OCI-LY1 (cell line): ENCODE results near the gene STARD3NL.

Experiments used
- H2AFZ ChIP-seq: fragments of 200-600 bp; sonication (generic), shearing (Covaris generic); 2 replicates; pipeline ENCODE4 v1.6.0; 2014; ENCODE audit warnings: antibody characterized with exemption, mild to moderate bottlenecking, low read length
- H3F3A ChIP-seq: fragments of 200-600 bp; sonication (generic), shearing (Covaris generic); 2 replicates; pipeline ENCODE4 v1.6.0; 2014; ENCODE audit warnings: mild to moderate bottlenecking, antibody characterized with exemption, low read length, moderate library complexity; ENCODE audit not compliant: insufficient read depth
- H3K27ac ChIP-seq: fragments of 200-600 bp; sonication (generic); 2 replicates; pipeline ENCODE4 v1.5.1; 2014; ENCODE audit warnings: low read length, mixed run types, mild to moderate bottlenecking, low read depth; ENCODE audit not compliant: poor library complexity, severe bottlenecking
- H3K27me3 ChIP-seq: fragments of 200-600 bp; sonication (generic); 2 replicates; pipeline ENCODE4 v1.6.0; 2014; ENCODE audit warnings: antibody characterized with exemption, mild to moderate bottlenecking, low read length, moderate library complexity; ENCODE audit not compliant: insufficient read depth
- H3K36me3 ChIP-seq: fragments of 200-600 bp; sonication (generic); 2 replicates; pipeline ENCODE4 v1.6.1; 2014; ENCODE audit warnings: mild to moderate bottlenecking, antibody characterized with exemption, low read length, moderate library complexity, mixed read lengths; ENCODE audit not compliant: insufficient read depth
- H3K4me1 ChIP-seq: fragments of 200-600 bp; sonication (generic); 2 replicates; pipeline ENCODE4 v1.5.1; 2014; ENCODE audit warnings: mild to moderate bottlenecking, low read length, moderate library complexity; ENCODE audit not compliant: insufficient read depth, severe bottlenecking
- H3K4me2 ChIP-seq: fragments of 200-600 bp; sonication (generic), shearing (Covaris generic); 2 replicates; pipeline ENCODE4 v1.6.1; 2014; ENCODE audit warnings: low read length
- H3K4me3 ChIP-seq: fragments of 200-600 bp; sonication (generic); 2 replicates; pipeline ENCODE4 v1.5.1; 2014; ENCODE audit warnings: low read length, low read depth, mild to moderate bottlenecking, mixed read lengths; ENCODE audit not compliant: poor library complexity, severe bottlenecking
- H3K79me2 ChIP-seq: fragments of 200-600 bp; shearing (Covaris generic); 2 replicates; pipeline ENCODE4 v1.6.1; 2016; ENCODE audit warnings: mixed run types, low read length, mixed read lengths; ENCODE audit not compliant: insufficient read depth
- H3K9ac ChIP-seq: fragments of 200-600 bp; sonication (generic), shearing (Covaris generic); 2 replicates; pipeline ENCODE4 v1.6.1; 2014; ENCODE audit warnings: mild to moderate bottlenecking, low read length, mixed read lengths
- H3K9me2 ChIP-seq: fragments of 200-600 bp; sonication (generic), shearing (Covaris generic); 2 replicates; pipeline ENCODE4 v1.6.1; 2014; ENCODE audit warnings: low read depth, mild to moderate bottlenecking, low read length, mixed read lengths
- H3K9me3 ChIP-seq: fragments of 200-600 bp; shearing (Covaris generic); 2 replicates; pipeline ENCODE4 v1.6.1; 2014; ENCODE audit warnings: low read length, mixed read lengths
- H4K20me1 ChIP-seq: fragments of 200-600 bp; sonication (generic), shearing (Covaris generic); 2 replicates; pipeline ENCODE4 v1.6.0; 2016; ENCODE audit warnings: mild to moderate bottlenecking, low read length; ENCODE audit not compliant: insufficient read depth
- EZH2 ChIP-seq: fragments of 200-600 bp; sonication (generic), shearing (Covaris generic); IDR thresholded peaks from 2 replicates; pipeline ENCODE4 v1.8.0; 2017; ENCODE audit warnings: borderline replicate concordance, mixed run types, mild to moderate bottlenecking, antibody characterized with exemption, low read length, moderate library complexity, mixed read lengths
- TF ChIP-seq, protein P1 (sequence below): fragments of 200-600 bp; sonication (generic), shearing (Covaris generic); IDR thresholded peaks from 2 replicates; pipeline ENCODE4 v1.5.1; 2017; ENCODE audit warnings: mild to moderate bottlenecking, antibody characterized with exemption, low read length, moderate library complexity, mixed read lengths

The STARD3NL gene

DNA sequence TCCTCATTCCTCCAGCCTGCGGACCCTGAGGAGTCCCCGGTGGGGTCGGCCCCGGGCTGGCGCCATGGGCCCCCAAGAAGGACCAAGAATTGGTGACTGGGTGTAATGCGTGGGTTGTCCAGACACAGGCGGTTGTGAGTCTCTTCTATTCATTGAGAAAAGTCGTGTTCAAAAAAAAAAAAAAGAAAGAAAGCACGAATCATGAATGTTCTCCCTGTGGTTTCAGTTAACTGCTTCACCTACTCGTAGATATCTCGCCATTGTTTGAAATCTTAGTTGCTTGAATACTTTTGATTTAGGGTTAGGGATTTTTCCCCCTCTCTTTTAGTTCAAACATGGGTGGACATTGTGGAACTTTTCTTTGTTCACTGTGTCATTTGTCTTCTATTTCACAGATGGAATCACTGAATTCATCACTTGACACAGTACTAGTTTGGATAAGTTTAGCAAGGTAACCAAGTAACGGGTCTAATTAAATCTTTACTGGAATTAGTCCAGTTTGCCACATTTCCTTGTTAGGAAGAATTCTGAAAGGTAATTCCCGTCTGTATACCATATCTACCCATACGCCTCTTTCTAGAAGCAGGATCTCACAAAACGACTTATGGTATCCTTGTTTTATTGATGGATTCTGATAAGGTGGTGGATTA is 775 bp downstream of the STARD3NL start:
- peak overlapping the region; percentile 78 for H3K9ac ChIP-seq
- H3K79me2 ChIP-seq, result no peaks in the 10 kb centered on the region
- no peaks in the 10 kb centered on the region for H3F3A ChIP-seq
- H3K4me3 ChIP-seq, result peak overlapping the region; percentile 78
- H2AFZ ChIP-seq, result peak overlapping the region; percentile 52
- H3K9me3 ChIP-seq, result no peaks in the 10 kb centered on the region
- H4K20me1 ChIP-seq, result no peaks in the 10 kb centered on the region
- H3K9me2 ChIP-seq, result no peaks in the 10 kb centered on the region
- no peak overlapping the region for H3K27ac ChIP-seq
- TF ChIP-seq EZH2, result no peak
- TF ChIP-seq, protein P1, sequence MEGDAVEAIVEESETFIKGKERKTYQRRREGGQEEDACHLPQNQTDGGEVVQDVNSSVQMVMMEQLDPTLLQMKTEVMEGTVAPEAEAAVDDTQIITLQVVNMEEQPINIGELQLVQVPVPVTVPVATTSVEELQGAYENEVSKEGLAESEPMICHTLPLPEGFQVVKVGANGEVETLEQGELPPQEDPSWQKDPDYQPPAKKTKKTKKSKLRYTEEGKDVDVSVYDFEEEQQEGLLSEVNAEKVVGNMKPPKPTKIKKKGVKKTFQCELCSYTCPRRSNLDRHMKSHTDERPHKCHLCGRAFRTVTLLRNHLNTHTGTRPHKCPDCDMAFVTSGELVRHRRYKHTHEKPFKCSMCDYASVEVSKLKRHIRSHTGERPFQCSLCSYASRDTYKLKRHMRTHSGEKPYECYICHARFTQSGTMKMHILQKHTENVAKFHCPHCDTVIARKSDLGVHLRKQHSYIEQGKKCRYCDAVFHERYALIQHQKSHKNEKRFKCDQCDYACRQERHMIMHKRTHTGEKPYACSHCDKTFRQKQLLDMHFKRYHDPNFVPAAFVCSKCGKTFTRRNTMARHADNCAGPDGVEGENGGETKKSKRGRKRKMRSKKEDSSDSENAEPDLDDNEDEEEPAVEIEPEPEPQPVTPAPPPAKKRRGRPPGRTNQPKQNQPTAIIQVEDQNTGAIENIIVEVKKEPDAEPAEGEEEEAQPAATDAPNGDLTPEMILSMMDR, result peak; percentile 26; the same call in 1 of the 2 replicates
- H3K4me2 ChIP-seq, result peak overlapping the region; percentile 92
- H3K36me3 ChIP-seq, result no peaks in the 10 kb centered on the region
- H3K4me1 ChIP-seq, result peaks cover 32% of the 10 kb centered on the region
- H3K27me3 ChIP-seq, result no peaks in the 10 kb centered on the region

DNA sequence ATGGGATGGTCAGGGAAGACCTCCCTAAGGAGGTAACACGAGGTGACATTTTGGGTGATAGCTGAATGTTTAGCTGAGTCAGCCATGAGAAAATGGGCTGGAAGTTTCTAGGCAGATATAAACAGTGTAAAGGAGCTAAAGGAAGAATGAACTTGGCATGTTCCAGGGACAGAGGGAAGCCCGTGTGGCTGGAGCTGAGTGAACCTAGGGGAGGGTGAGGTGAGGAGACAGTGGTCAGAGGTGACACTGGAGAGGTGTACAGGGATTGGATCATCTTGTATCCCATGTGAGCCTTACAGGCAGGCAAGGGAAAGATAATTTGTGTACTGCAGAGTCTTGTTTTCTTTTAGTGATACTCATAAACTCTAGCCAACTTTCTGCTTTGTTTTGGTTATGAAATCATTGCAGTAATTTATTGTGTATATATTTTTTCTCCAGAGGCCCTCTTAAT is 1.8 kb downstream of the STARD3NL start:
- no peak overlapping the region for H2AFZ ChIP-seq
- H3F3A ChIP-seq, result no peaks in the 10 kb centered on the region
- TF ChIP-seq, protein P1, result no peak
- TF ChIP-seq EZH2, result no peak
- no peak overlapping the region for H3K27ac ChIP-seq
- H3K9ac ChIP-seq, result peak overlapping the region; percentile 78; the same call in 1 of the 2 replicates
- no peaks in the 10 kb centered on the region for H3K27me3 ChIP-seq
- H4K20me1 ChIP-seq, result no peaks in the 10 kb centered on the region
- no peaks in the 10 kb centered on the region for H3K79me2 ChIP-seq
- no peaks in the 10 kb centered on the region for H3K9me3 ChIP-seq
- no peaks in the 10 kb centered on the region for H3K9me2 ChIP-seq
- H3K4me3 ChIP-seq, result peak overlapping the region; percentile 78
- peaks cover 32% of the 10 kb centered on the region for H3K4me1 ChIP-seq
- no peaks in the 10 kb centered on the region for H3K36me3 ChIP-seq
- peak overlapping the region; percentile 92 for H3K4me2 ChIP-seq

DNA sequence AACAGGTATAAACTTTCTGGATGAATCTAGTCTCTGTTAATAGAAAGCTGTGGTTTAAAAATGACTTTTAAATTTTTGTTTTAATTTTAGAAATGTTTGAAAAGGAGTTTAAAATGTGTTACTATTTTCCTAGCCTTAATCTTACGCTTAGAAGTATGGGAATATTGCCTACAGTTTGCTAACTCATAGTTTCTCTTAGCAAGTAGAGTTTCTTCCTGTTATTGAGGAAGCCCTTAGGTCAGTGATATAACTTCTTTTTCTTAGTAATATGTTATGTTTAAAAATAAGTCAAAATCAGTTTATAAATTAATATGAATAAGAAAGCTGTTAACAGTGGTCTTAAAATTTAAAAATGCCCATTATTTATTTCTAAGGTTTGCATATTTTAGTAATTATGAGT is 3.1 kb downstream of the STARD3NL start:
- H3K79me2 ChIP-seq, result no peaks in the 10 kb centered on the region

More for the DNA sequence above, 3.1 kb downstream of the STARD3NL start:
- Histone ChIP-seq H3K4me1 (peaks cover 32% of the 10 kb centered on the region), H3K9me3 (no peaks in the 10 kb centered on the region), H3F3A (no peaks in the 10 kb centered on the region), H2AFZ (no peak overlapping the region), H3K4me2 (no peak overlapping the region), H3K36me3 (no peaks in the 10 kb centered on the region), H3K4me3 (no peak overlapping the region), H4K20me1 (no peaks in the 10 kb centered on the region), H3K27ac (no peak overlapping the region), H3K9me2 (no peaks in the 10 kb centered on the region), H3K27me3 (no peaks in the 10 kb centered on the region), H3K9ac (no peak overlapping the region)
- TF ChIP-seq, protein P1, result no peak
- TF ChIP-seq EZH2, result no peak
